Measurements from ENCODE around the gene SERPINB10.

Gene SERPINB10

DNA sequence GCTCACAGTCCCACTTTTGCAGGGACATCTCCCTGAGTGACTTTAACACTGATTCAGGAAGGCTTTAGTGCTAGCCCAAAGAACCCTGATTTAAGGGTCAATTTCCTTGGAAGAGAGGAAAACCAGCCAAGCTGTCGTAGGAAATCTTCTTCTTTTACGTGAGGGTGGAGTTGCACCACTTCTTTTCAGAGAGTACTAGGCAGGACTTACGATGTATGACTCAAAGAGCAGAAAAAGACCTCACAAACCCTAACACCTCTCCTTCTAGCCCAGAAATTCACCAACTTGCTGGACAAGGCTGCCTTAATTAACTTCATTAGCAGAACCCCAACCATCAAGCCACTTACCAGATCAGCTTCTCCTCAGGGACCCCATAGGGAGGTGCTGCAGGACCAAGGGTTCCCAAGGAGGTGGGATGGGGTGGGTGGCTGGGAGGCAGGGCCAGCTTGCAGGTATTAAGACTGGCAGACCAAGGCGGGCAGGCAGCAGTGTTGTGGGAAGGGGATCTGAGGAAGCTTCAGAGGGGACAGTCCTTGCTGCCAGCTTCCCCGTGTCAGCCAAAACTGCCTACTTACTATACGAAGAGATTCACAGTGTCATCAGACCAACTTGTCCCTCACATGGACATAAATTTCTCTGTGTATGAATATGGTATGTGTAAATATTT is 13.5 kb upstream of the SERPINB10 start:
- H3K27ac ChIP-seq (ENCODE audit: low read length), result no peak overlapping the region
- H3K4me3 ChIP-seq (ENCODE audit: low read depth in 1 of 2, low read length in 2 of 2), result no peak overlapping the region
- no peaks in the 10 kb centered on the region for H3K36me3 ChIP-seq (ENCODE audit: control insufficient read depth in 1 of 2, insufficient read depth in 2 of 2, low read length in 2 of 2)
- H3K9me3 ChIP-seq (ENCODE audit: control insufficient read depth in 1 of 2, low read length in 2 of 2), result no peaks in the 10 kb centered on the region
- H3K4me1 ChIP-seq (ENCODE audit: control insufficient read depth in 1 of 2, insufficient read depth in 2 of 2, low read length in 2 of 2), result no peaks in the 10 kb centered on the region
- H3K27me3 ChIP-seq (ENCODE audit: low read depth, low read length), result no peaks in the 10 kb centered on the region

DNA sequence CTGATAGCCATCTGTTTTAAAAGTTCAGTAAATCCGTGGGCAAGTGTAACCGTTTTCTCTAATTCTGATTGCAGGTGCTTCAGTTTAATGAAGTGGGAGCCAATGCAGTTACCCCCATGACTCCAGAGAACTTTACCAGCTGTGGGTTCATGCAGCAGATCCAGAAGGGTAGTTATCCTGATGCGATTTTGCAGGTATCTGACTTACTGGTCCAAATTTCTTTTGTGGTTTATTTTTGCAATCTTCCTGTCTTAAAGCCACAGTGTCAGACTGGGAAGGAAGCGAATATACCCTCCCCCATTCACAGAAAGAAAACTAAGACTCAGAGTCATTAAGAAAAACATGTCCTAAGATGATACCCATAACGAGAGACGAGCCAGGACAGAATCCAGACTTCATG is 12.6 kb upstream of the SERPINB10 start:
- no peaks in the 10 kb centered on the region for H3K27me3 ChIP-seq (ENCODE audit: low read depth, low read length)

DNA sequence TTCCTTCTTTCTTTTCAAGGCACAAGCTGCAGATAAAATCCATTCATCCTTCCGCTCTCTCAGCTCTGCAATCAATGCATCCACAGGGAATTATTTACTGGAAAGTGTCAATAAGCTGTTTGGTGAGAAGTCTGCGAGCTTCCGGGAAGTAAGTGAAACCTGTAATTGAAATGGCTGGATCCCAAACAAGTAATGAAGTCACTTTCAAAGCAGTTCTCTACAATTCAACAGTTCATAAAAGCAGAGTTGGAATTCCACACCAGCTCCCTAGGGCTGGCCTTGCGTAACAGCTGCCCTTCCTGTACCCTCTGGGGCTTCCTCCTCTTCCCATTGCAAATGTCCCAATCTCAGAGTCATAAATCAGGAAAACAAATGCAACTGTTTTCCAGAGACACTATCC is 10.7 kb upstream of the SERPINB10 start:
- Histone ChIP-seq H3K27ac (ENCODE audit: low read length) (no peak overlapping the region), H3K4me1 (ENCODE audit: control insufficient read depth in 1 of 2, insufficient read depth in 2 of 2, low read length in 2 of 2) (no peaks in the 10 kb centered on the region), H3K27me3 (ENCODE audit: low read depth, low read length) (no peaks in the 10 kb centered on the region), H3K36me3 (ENCODE audit: control insufficient read depth in 1 of 2, insufficient read depth in 2 of 2, low read length in 2 of 2) (no peaks in the 10 kb centered on the region), H3K9me3 (ENCODE audit: control insufficient read depth in 1 of 2, low read length in 2 of 2) (no peaks in the 10 kb centered on the region), H3K4me3 (ENCODE audit: low read depth in 1 of 2, low read length in 2 of 2) (no peak overlapping the region)

More for the DNA sequence above, 12.6 kb upstream of the SERPINB10 start:
- no peaks in the 10 kb centered on the region for H3K9me3 ChIP-seq (ENCODE audit: control insufficient read depth in 1 of 2, low read length in 2 of 2)
- no peaks in the 10 kb centered on the region for H3K4me1 ChIP-seq (ENCODE audit: control insufficient read depth in 1 of 2, insufficient read depth in 2 of 2, low read length in 2 of 2)
- no peaks in the 10 kb centered on the region for H3K36me3 ChIP-seq (ENCODE audit: control insufficient read depth in 1 of 2, insufficient read depth in 2 of 2, low read length in 2 of 2)
- H3K4me3 ChIP-seq (ENCODE audit: low read depth in 1 of 2, low read length in 2 of 2), result no peak overlapping the region
- no peak overlapping the region for H3K27ac ChIP-seq (ENCODE audit: low read length)

DNA sequence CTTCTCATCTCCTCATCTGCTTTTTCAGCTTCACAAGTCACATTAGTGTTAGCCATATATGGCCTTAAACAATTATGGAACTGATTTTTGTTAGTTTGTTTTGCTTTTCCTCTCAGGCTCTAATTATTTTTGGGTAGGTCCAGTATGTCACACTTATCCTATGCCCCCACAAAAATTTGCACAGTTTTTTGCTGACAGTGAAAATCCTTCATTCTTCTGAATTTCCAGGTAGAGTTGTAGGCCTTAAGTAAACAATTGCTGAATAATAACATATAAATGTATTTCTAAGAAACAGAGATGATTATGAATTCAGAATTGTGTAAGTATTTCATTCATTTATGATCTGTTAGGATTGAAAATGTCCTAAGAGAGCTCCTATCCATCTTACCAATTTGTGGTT is 8.6 kb upstream of the SERPINB10 start:
- H3K4me3 ChIP-seq (ENCODE audit: low read depth in 1 of 2, low read length in 2 of 2), result no peak overlapping the region
- no peak overlapping the region for H3K27ac ChIP-seq (ENCODE audit: low read length)
- no peaks in the 10 kb centered on the region for H3K27me3 ChIP-seq (ENCODE audit: low read depth, low read length)
- H3K36me3 ChIP-seq (ENCODE audit: control insufficient read depth in 1 of 2, insufficient read depth in 2 of 2, low read length in 2 of 2), result no peaks in the 10 kb centered on the region
- H3K4me1 ChIP-seq (ENCODE audit: control insufficient read depth in 1 of 2, insufficient read depth in 2 of 2, low read length in 2 of 2), result no peaks in the 10 kb centered on the region
- H3K9me3 ChIP-seq (ENCODE audit: control insufficient read depth in 1 of 2, low read length in 2 of 2), result no peaks in the 10 kb centered on the region

DNA sequence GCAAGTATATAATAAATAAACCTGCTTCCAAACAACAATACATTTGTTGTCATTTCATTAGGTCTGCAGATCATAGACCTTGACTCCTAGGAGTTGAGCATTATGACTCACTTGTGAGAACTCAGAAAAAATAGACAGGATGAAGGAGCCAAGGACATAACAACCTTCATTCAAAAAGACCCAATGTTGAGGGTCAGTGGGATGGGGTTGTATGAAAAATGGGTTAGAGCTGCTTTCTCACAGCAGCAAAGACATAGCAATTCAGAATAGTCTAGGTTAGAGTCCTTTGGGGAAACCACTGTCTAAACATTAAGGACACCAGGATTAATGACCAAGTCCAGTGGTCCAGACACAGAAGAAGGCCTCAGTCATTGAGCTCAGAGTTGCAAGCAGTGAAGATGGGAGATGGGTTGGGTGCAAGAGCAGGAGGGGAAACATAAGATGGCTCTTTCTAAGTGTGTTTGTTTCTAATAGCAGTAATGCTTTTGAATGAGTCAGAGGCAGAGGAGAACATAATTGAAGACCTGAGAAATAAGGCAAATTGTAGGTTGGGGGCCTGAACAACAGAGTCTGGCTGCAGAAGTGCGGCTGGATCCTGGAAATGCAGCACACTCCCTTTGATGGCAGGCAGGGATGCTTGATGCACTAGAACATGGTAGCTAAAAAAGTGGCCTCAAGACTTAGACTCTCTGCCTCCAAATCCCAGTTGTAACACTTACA is 3.7 kb upstream of the SERPINB10 start:
- Histone ChIP-seq H3K27me3 (ENCODE audit: low read depth, low read length) (no peaks in the 10 kb centered on the region), H3K4me3 (ENCODE audit: low read depth in 1 of 2, low read length in 2 of 2) (no peak overlapping the region), H3K36me3 (ENCODE audit: control insufficient read depth in 1 of 2, insufficient read depth in 2 of 2, low read length in 2 of 2) (no peaks in the 10 kb centered on the region), H3K9me3 (ENCODE audit: control insufficient read depth in 1 of 2, low read length in 2 of 2) (no peaks in the 10 kb centered on the region), H3K27ac (ENCODE audit: low read length) (no peak overlapping the region), H3K4me1 (ENCODE audit: control insufficient read depth in 1 of 2, insufficient read depth in 2 of 2, low read length in 2 of 2) (no peaks in the 10 kb centered on the region)

GRCh38 chr18:63904694-63905093 is 3.1 kb upstream of the SERPINB10 start:
- no peaks in the 10 kb centered on the region for H3K4me1 ChIP-seq (ENCODE audit: control insufficient read depth in 1 of 2, insufficient read depth in 2 of 2, low read length in 2 of 2)
- no peaks in the 10 kb centered on the region for H3K36me3 ChIP-seq (ENCODE audit: control insufficient read depth in 1 of 2, insufficient read depth in 2 of 2, low read length in 2 of 2)
- no peaks in the 10 kb centered on the region for H3K9me3 ChIP-seq (ENCODE audit: control insufficient read depth in 1 of 2, low read length in 2 of 2)
- no peak overlapping the region for H3K27ac ChIP-seq (ENCODE audit: low read length)
- no peaks in the 10 kb centered on the region for H3K27me3 ChIP-seq (ENCODE audit: low read depth, low read length)
- H3K4me3 ChIP-seq (ENCODE audit: low read depth in 1 of 2, low read length in 2 of 2), result no peak overlapping the region

- H3K4me1 ChIP-seq (ENCODE audit: control insufficient read depth in 1 of 2, insufficient read depth in 2 of 2, low read length in 2 of 2), result no peaks in the 10 kb centered on the region
- H3K4me3 ChIP-seq (ENCODE audit: low read depth in 1 of 2, low read length in 2 of 2), result no peak overlapping the region
- H3K27ac ChIP-seq (ENCODE audit: low read length), result no peak overlapping the region
- no peaks in the 10 kb centered on the region for H3K9me3 ChIP-seq (ENCODE audit: control insufficient read depth in 1 of 2, low read length in 2 of 2)
- no peaks in the 10 kb centered on the region for H3K27me3 ChIP-seq (ENCODE audit: low read depth, low read length)
- no peaks in the 10 kb centered on the region for H3K36me3 ChIP-seq (ENCODE audit: control insufficient read depth in 1 of 2, insufficient read depth in 2 of 2, low read length in 2 of 2)
These were observed 2.4 kb upstream of the SERPINB10 start for GRCh38 chr18:63905361-63905760.

- Histone ChIP-seq H3K4me1 (ENCODE audit: control insufficient read depth in 1 of 2, insufficient read depth in 2 of 2, low read length in 2 of 2) (no peaks in the 10 kb centered on the region), H3K4me3 (ENCODE audit: low read depth in 1 of 2, low read length in 2 of 2) (no peak overlapping the region), H3K27ac (ENCODE audit: low read length) (no peak overlapping the region), H3K27me3 (ENCODE audit: low read depth, low read length) (no peaks in the 10 kb centered on the region), H3K9me3 (ENCODE audit: control insufficient read depth in 1 of 2, low read length in 2 of 2) (no peaks in the 10 kb centered on the region), H3K36me3 (ENCODE audit: control insufficient read depth in 1 of 2, insufficient read depth in 2 of 2, low read length in 2 of 2) (no peaks in the 10 kb centered on the region)
These were observed 1.7 kb upstream of the SERPINB10 start for GRCh38 chr18:63906056-63906455.

GRCh38 chr18:63908858-63909257 is 1.1 kb downstream of the SERPINB10 start:
- Histone ChIP-seq H3K4me1 (ENCODE audit: control insufficient read depth in 1 of 2, insufficient read depth in 2 of 2, low read length in 2 of 2) (no peaks in the 10 kb centered on the region), H3K4me3 (ENCODE audit: low read depth in 1 of 2, low read length in 2 of 2) (no peak overlapping the region), H3K27ac (ENCODE audit: low read length) (no peak overlapping the region), H3K27me3 (ENCODE audit: low read depth, low read length) (no peaks in the 10 kb centered on the region), H3K9me3 (ENCODE audit: control insufficient read depth in 1 of 2, low read length in 2 of 2) (no peaks in the 10 kb centered on the region), H3K36me3 (ENCODE audit: control insufficient read depth in 1 of 2, insufficient read depth in 2 of 2, low read length in 2 of 2) (no peaks in the 10 kb centered on the region)

GRCh38 chr18:63909870-63910269 is 2.1 kb downstream of the SERPINB10 start:
- no peaks in the 10 kb centered on the region for H3K36me3 ChIP-seq (ENCODE audit: control insufficient read depth in 1 of 2, insufficient read depth in 2 of 2, low read length in 2 of 2)
- H3K9me3 ChIP-seq (ENCODE audit: control insufficient read depth in 1 of 2, low read length in 2 of 2), result no peaks in the 10 kb centered on the region
- H3K4me3 ChIP-seq (ENCODE audit: low read depth in 1 of 2, low read length in 2 of 2), result no peak overlapping the region
- no peaks in the 10 kb centered on the region for H3K27me3 ChIP-seq (ENCODE audit: low read depth, low read length)
- no peaks in the 10 kb centered on the region for H3K4me1 ChIP-seq (ENCODE audit: control insufficient read depth in 1 of 2, insufficient read depth in 2 of 2, low read length in 2 of 2)
- H3K27ac ChIP-seq (ENCODE audit: low read length), result no peak overlapping the region

DNA sequence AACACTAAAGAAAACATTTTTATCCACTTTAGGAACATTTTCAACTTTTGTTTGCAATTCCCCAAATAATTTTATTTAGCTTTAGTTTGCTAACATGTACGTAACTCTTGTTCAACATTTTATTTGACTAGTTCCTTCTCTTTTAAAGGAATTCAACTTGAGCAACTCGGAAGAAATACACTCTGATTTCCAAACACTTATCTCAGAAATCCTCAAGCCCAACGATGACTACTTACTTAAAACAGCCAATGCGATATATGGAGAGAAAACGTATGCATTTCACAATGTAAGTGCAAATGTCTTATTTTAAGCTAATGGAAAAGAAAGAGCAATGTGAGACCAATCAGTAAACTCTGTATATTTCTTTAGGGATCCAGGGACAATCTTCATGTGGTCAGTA is 10.1 kb downstream of the SERPINB10 start:
- Histone ChIP-seq H3K4me1 (ENCODE audit: control insufficient read depth in 1 of 2, insufficient read depth in 2 of 2, low read length in 2 of 2) (no peaks in the 10 kb centered on the region), H3K4me3 (ENCODE audit: low read depth in 1 of 2, low read length in 2 of 2) (no peak overlapping the region), H3K36me3 (ENCODE audit: control insufficient read depth in 1 of 2, insufficient read depth in 2 of 2, low read length in 2 of 2) (no peaks in the 10 kb centered on the region), H3K9me3 (ENCODE audit: control insufficient read depth in 1 of 2, low read length in 2 of 2) (no peaks in the 10 kb centered on the region), H3K27ac (ENCODE audit: low read length) (no peak overlapping the region), H3K27me3 (ENCODE audit: low read depth, low read length) (no peaks in the 10 kb centered on the region)

GRCh38 chr18:63922049-63922448 is 14.3 kb downstream of the SERPINB10 start:
- Histone ChIP-seq H3K4me1 (ENCODE audit: control insufficient read depth in 1 of 2, insufficient read depth in 2 of 2, low read length in 2 of 2) (no peaks in the 10 kb centered on the region), H3K27ac (ENCODE audit: low read length) (no peak overlapping the region), H3K4me3 (ENCODE audit: low read depth in 1 of 2, low read length in 2 of 2) (no peak overlapping the region), H3K9me3 (ENCODE audit: control insufficient read depth in 1 of 2, low read length in 2 of 2) (no peaks in the 10 kb centered on the region), H3K27me3 (ENCODE audit: low read depth, low read length) (no peaks in the 10 kb centered on the region), H3K36me3 (ENCODE audit: control insufficient read depth in 1 of 2, insufficient read depth in 2 of 2, low read length in 2 of 2) (no peaks in the 10 kb centered on the region)

Measured in muscle layer of duodenum (tissue), 2 donors.